ENCODE results near the gene OPN1LW.
"Not testable (repeated sequence)": the region's sequence is repeated elsewhere in the genome, so short reads cannot be mapped to it uniquely, and the experiment has no call there.

OPN1LW gene

DNA sequence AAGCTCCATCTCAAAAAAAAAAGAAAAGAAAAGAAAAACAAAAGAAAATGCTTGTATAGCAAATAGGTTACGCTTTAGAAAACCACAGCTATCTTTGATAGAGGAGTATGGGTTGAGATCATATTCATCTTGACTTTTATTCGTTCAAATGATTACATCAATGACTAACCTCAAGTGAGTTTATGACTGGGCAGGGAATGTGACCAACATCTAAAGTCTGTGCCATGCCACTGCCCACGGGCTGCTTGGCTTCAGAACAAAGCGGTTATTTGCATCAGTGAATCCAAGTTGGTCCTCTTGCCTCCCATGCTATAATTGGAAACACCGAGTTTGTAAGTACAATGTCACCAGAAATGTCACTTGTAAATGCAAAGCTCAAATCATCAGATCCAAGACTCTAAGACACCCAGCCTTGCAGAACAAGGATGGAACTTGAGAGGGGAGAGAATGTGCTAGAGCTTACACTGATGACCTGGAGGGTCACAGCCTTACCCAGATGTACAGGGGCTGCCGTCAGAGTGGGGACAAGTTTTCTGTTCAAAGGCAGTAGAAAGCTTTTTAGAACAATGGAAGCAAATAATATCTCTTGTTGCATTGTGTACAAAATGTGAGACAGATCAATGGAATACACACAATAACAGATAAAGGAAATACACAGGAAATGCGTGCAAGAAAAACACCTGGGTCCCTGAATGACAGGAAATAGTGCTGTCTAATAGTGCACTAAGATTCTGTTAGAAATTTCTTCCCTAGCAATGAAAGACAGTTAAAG lies 8.4 kb upstream of the OPN1LW start:
- DNase-seq, result no peak

DNA sequence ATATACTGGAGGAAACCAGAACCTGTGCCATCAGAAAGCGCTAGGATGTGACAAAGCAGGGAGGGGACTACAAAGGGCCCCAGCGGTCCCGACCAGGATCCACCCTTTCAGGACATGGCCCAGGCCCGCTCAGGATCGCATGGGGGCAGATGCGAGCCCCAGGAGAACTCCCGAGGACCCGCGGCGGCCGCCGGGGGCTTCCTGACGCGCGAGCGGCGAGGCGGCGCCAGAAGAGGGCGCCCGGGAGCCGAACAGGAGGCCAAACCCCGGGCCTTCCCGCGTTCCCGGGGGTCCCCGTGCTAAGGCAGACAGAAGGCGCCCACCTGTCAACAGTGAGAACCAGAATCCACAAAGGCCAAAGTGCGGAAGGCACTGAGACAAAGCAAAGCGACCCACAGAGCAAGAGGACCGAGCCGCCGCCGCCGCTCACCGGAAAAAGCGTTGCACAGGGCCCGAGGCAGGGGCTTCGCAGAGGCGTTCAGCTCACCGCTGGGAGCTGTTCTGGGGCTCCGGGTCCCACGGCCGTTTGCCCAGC lies 7.3 kb upstream of the OPN1LW start:
- DNase-seq, result peak; percentile 79

DNA sequence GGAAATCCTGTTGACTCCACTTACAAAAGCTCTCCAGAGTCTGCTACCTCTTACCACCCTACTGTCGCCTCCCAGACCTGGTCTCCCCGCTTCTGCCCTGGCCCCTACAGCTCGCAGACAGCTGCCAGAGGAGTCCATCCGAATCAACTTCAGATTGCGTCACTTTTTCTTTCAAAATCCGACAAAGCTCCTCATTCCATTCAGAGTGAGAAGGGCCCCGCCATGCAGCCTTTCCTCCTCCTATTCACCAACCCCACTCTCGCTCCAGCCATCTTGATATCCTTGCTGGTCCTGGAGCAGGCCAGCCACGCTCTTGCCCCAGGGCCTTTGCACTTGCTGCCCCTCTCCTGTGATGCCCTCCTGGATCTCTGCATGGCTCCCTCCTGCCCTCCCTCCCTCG lies 5.2 kb upstream of the OPN1LW start:
- DNase-seq, result no peak

DNA sequence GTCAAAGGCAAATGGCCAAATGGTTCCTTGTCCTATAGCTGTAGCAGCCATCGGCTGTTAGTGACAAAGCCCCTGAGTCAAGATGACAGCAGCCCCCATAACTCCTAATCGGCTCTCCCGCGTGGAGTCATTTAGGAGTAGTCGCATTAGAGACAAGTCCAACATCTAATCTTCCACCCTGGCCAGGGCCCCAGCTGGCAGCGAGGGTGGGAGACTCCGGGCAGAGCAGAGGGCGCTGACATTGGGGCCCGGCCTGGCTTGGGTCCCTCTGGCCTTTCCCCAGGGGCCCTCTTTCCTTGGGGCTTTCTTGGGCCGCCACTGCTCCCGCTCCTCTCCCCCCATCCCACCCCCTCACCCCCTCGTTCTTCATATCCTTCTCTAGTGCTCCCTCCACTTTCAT lies 3.8 kb upstream of the OPN1LW start:
- no peak for DNase-seq

DNA sequence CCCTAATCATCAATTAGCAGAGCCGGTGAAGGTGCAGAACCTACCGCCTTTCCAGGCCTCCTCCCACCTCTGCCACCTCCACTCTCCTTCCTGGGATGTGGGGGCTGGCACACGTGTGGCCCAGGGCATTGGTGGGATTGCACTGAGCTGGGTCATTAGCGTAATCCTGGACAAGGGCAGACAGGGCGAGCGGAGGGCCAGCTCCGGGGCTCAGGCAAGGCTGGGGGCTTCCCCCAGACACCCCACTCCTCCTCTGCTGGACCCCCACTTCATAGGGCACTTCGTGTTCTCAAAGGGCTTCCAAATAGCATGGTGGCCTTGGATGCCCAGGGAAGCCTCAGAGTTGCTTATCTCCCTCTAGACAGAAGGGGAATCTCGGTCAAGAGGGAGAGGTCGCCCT lies 3.3 kb upstream of the OPN1LW start:
- DNase-seq, result no peak

DNA sequence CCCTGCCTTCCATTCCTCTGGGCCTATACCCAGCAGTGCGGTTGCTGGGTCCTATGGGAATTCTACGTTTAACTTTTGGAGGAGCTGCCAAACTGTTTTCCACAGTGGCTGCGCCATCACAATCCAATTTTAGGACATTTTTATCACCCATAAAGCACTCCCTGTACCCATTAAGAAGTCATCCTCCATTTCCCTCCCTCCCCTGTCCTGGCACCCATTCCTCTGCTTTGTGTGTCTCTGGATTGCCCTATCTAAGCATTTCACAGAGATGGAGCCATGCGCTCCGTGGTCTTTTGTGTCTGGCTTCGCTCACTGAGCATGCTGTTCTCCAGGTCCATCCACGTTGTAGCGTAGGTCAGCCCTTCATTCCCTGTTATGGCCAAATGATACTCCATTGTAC lies 1.7 kb upstream of the OPN1LW start:
- no peak for DNase-seq

DNA sequence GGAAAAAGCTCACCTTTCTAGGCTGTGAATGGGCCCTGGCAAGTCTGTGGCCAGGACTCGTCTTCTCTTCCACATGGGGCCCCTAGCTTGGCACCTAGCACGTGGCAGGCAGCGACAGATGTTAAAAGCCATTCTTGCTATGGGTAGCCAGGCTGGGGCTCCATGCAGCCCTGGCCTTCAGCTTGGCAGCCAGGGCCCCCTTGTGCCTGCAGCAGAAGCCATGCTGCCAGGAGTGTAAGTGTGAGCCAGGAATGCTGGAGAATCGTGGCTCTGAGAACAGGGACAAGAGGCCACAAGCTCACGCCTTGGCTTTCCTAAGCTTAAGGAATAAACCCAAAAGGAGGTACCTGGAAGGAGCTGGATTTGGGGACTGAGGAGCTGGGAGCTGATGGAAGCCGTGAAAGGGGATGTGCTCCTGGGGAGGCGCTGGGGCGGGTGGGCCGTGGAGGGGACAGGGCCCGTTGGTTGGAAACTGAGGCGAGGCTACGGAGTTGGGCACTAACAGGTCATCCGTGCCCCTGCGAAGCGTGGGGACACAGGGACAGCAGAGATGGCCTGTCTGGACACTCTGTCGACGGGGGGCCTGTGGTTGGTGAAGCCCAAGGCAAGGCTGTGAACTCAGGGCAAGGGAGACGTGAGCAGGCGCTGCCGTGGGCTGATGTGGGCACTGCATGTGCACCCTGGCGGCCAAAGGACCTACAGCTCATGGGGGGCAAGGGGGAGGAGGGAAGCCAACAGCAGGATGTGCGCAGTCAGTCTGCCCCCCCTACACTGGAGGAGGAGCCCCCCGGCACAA lies 895 bp upstream of the OPN1LW start:
- DNase-seq, result no peak

DNA sequence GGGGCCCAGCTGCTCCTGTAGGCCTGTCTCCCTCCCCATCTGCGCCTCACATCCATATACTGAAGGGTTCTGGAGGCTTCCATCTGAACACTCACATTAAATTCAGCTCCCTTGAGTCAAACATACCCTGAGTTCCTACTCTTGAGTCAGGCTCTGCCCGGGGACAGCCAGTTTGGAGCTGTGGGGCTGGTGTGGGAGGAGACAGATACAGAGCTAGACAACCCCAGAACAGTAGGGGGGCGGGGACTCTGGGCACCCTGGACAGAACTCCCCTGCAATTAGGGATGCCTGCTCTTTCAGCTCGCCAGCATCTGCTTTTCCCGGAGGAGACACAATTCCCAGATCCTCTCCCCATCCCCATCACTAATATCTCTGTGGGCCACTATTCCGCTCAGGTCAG lies 7.0 kb downstream of the OPN1LW start:
- not testable (repeated sequence) for DNase-seq

DNA sequence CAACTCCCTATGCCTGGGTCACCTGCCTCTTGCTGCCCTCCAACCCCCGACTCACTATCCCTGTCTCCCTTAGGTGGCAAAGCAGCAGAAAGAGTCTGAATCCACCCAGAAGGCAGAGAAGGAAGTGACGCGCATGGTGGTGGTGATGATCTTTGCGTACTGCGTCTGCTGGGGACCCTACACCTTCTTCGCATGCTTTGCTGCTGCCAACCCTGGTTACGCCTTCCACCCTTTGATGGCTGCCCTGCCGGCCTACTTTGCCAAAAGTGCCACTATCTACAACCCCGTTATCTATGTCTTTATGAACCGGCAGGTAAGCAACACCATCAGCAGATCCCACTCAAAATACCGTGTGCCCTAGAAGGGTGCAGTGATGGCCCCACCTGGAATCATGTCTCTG lies 12.2 kb downstream of the OPN1LW start:
- not testable (repeated sequence) for DNase-seq

DNA sequence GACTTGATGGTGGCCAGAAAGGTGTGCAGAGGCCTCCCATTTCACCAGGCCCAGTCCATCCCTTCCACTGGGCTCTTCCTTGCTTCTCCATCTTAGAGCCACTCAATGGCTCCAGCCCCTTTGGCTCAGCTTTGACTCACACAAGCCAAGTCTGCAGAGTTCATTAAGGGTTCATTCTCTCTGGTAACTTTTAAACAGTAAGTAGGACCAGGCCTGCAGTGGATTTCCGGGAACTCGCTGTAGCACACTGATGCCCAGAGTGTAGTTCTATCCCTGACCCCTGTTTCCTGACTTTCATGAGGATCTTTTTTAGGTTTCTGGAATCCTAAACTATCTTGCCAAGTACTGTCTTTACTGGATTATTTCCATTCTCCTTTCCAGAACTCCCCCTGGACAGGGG lies 13.2 kb downstream of the OPN1LW start:
- DNase-seq, result not testable (repeated sequence)

DNA sequence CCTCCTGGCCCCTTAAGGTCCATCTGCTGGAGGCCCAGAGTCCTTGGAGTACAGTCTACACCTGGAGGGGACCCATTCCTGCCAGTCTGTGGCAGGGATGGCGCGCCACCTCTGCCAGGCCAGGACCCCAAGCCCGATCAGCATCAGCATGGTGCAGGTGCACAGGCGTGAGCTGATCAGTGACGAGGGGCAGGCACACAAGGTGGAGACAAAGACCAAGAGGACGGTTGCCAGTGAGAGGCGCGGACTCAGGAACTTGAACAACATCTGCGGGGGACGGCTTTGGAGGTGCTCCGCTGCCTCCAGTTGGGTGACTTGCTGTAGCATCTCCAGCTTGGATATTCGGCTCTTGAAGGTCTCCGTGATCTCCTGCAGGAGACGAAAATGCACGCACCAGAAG lies 15.3 kb downstream of the OPN1LW start:
- not testable (repeated sequence) for DNase-seq

DNA sequence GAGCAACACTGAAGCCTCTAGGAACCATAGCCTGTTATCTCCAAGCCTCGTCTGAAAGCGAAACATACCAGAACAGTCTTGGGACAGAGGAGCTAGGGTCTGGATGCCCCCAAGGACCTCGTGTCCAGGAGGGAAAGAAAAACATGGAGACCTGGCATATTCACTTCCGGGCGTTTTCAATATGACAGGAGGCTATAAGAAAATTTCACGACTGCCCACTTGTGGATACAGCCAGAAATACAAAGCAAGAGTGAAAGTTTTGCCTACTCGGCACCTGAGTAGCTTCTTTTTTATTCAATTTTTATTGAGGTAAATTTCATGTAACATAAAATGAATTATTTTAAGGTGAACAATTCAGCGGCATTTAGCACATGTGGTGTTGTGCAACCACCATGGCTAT lies 20.9 kb downstream of the OPN1LW start:
- DNase-seq, result not testable (repeated sequence)

DNA sequence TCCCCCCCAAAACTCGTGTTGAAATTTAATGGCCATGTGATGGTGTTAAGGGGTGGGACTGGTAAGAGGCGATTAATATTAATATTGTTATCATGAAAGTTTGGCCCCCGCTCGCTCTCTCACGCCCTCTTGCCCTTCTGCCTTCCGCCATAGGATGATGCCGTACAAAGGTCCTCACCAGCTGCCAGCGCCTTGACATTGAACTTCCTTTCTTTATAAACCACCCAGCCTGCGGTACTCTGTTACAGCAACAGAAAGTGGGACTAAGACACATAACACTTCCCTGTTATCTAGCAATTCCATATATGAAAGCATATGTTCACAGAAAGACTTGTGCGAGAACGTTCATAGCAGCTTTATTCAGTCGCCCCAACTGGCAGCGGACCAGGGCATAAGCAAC lies 24.3 kb downstream of the OPN1LW start:
- DNase-seq, result not testable (repeated sequence)

DNA sequence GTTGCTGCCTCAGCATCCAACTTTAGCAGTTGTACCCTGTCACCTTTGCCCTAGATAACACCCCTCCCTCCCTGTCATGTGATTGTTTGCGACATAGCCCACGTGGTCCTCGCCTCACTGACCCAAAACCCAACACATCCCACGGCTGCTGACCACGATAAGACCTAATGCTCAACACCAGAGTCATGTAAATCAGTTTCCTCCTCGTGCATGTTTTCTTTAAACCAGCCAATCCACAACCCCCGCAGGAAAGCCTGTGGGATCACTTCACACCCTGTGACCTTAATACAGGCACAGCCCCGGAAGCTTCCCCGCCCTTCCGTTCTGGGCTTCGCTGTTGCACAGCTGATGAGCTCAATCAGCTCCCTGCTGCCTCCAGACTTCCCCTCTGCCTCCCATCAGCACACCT lies 28.5 kb downstream of the OPN1LW start:
- not testable (repeated sequence) for DNase-seq

DNA sequence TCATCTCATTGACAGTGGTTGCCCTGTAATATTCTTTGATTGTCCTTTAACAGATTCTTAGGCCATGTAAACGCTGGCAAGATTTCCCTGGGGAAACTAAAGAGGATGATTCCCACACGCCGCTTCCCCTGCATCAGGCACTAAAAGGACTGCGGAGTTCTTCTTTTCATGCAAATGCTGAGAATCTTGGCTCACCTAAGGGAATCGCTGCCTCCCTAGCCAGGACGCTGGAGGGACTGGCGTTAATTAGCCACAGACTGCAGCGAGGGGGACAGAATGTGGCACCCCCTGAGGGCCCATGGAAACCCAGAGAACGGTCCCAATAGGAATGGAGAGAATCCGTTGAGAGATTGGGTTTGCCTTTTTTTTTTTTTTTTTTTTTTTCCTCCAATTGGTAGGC lies 30.3 kb downstream of the OPN1LW start:
- not testable (repeated sequence) for DNase-seq

DNA sequence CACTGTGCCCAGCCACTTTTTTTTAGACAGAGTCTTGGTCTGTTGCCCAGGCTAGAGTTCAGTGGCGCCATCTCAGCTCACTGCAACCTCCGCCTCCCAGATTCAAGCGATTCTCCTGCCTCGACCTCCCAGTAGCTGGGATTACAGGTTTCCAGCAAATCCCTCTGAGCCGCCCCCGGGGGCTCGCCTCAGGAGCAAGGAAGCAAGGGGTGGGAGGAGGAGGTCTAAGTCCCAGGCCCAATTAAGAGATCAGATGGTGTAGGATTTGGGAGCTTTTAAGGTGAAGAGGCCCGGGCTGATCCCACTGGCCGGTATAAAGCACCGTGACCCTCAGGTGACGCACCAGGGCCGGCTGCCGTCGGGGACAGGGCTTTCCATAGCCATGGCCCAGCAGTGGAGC lies 38.3 kb downstream of the OPN1LW start, which contains the start of gene OPN1MW:
Gene OPN1MW, plus strand, starts transcription at position 301 of the 400 bp plus-strand sequence. Its CDS starts 82 bp downstream, at position 383.
- DNase-seq, result not testable (repeated sequence)

DNA sequence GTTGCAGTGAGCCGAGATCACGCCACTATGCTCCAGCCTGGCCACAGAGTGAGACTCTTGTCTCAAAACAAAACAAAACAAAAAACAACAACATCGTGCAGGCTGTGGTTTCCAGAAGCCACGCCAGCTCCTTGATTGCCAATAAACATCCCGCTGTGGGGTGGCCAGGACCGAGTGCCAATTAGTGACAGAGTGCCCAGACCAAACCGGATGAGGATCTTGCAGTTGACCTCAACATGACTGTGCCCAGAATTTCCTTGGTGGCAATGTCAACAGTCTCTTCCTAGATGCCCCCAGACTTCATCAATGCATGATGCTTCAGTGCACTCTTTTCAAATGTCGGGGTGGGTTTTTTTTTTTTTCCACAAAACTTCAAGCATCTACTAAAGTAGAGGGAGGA lies 39.8 kb downstream of the OPN1LW start:
- DNase-seq, result not testable (repeated sequence)

DNA sequence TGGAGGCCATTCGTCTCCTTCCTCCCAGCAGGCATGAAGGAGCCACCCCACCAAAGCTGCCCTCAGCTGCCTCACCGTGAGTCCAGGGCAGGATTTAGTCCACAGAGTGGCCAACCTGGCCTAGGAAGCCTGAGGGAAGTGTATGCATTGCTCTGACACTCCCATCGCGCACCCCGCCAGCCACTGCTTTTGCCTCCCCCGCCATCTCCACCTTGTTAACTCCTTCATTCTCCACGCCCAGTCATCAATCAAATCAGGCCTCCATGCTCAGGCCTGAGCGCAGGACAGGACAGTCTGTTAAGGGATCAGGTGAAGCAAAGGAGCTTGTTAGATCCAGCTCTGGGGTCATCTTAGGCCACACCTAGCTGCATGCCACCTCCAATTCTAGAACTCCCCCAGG lies 48.8 kb downstream of the OPN1LW start:
- DNase-seq, result not testable (repeated sequence)

DNA sequence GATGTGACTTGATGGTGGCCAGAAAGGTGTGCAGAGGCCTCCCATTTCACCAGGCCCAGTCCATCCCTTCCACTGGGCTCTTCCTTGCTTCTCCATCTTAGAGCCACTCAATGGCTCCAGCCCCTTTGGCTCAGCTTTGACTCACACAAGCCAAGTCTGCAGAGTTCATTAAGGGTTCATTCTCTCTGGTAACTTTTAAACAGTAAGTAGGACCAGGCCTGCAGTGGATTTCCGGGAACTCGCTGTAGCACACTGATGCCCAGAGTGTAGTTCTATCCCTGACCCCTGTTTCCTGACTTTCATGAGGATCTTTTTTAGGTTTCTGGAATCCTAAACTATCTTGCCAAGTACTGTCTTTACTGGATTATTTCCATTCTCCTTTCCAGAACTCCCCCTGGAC lies 50.3 kb downstream of the OPN1LW start:
- DNase-seq, result not testable (repeated sequence)

DNA sequence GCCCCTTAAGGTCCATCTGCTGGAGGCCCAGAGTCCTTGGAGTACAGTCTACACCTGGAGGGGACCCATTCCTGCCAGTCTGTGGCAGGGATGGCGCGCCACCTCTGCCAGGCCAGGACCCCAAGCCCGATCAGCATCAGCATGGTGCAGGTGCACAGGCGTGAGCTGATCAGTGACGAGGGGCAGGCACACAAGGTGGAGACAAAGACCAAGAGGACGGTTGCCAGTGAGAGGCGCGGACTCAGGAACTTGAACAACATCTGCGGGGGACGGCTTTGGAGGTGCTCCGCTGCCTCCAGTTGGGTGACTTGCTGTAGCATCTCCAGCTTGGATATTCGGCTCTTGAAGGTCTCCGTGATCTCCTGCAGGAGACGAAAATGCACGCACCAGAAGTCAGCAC lies 52.4 kb downstream of the OPN1LW start:
- DNase-seq, result not testable (repeated sequence)
